Fibroblast of pulmonary artery (primary cell): Measurements from ENCODE around the gene MAP2K2.

Experiments
- DNase-seq: peaks from one replicate; pipeline ENCODE4 v3.0.0-alpha.2; 2010; ENCODE audit warnings: low read depth
- H3K4me3 ChIP-seq: replicated peaks from 2 replicates; pipeline ENCODE4 v1.5.1; 2011; ENCODE audit warnings: low read depth, mild to moderate bottlenecking, control low read depth, low read length, moderate library complexity
- CTCF ChIP-seq: IDR thresholded peaks from 2 replicates; pipeline ENCODE4 v1.5.1; 2011; ENCODE audit warnings: mild to moderate bottlenecking, control low read depth, low read length, inconsistent platforms; ENCODE audit errors: missing control alignments

MAP2K2 gene

GRCh38 chr19:4103080-4103433 is 20.9 kb downstream of the MAP2K2 start:
- no peak for TF ChIP-seq CTCF
- DNase-seq, result peak; percentile 13
- no peak overlapping the region for H3K4me3 ChIP-seq

- no peak overlapping the region for H3K4me3 ChIP-seq
- TF ChIP-seq CTCF, result no peak
- no peak for DNase-seq
Measured at GRCh38 chr19:4102339-4103079, 21.4 kb downstream of the MAP2K2 start.

- TF ChIP-seq CTCF, result no peak
- H3K4me3 ChIP-seq, result no peak overlapping the region
- DNase-seq, result no peak
Measured at GRCh38 chr19:4101496-4101770, 22.5 kb downstream of the MAP2K2 start.

- no peak overlapping the region for H3K4me3 ChIP-seq
- no peak for DNase-seq
- no peak for TF ChIP-seq CTCF
Measured at GRCh38 chr19:4100647-4101495, 23.1 kb downstream of the MAP2K2 start.

GRCh38 chr19:4099041-4099764 is 24.7 kb downstream of the MAP2K2 start:
- DNase-seq, result no peak
- H3K4me3 ChIP-seq, result no peak overlapping the region
- TF ChIP-seq CTCF, result no peak

GRCh38 chr19:4098493-4098892 is 25.4 kb downstream of the MAP2K2 start:
- DNase-seq, result no peak
- H3K4me3 ChIP-seq, result no peak overlapping the region
- no peak for TF ChIP-seq CTCF
